Panc1 (cell line): ENCODE measurements around the gene SPECC1L.

Experiments used
- POLR2AphosphoS5 ChIP-seq: IDR thresholded peaks from 2 replicates; pipeline ENCODE4 v1.6.1; 2012; ENCODE audit warnings: mild to moderate bottlenecking, low read depth, low read length, moderate library complexity
- REST ChIP-seq, 2 experiments: IDR thresholded peaks; 2 replicates each; pipeline ENCODE4 v1.6.1; 2011 to 2012; ENCODE audit warnings: low read depth in 2 of 2, control low read depth in 1 of 2, low read length in 1 of 2, mild to moderate bottlenecking in 1 of 2, moderate library complexity in 1 of 2; ENCODE audit not compliant: insufficient read depth in 1 of 2
- TF ChIP-seq, protein P1 (sequence below): fragments of 450-650 bp; IDR thresholded peaks from 2 replicates; pipeline ENCODE4 v1.5.1; 2017; ENCODE audit warnings: mild to moderate bottlenecking

DNA sequence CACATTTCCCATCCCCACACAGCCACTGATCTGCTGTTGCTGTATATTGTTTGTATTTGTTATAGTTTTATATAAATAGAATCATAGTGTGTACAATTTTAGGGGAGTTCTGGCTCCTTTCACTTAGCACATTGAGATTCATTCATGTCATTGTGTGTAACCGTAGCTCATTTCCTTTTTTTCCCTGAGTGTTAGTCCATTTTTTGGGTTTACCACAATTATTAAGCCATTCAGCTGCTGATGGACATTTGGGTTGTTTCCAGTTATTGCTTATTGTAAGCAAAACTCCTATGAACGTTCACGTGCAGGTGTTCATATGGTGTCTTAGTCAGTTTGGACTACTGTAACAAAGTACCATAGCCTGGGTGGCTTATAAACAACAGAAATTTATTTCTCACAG is 123.2 kb downstream of the SPECC1L start:
- no peak for TF ChIP-seq REST (IDR thresholded peaks at IDR 0.05; ENCODE audit: insufficient read depth in 1 of 2, low read depth in 2 of 2, low read length in 1 of 2)
- TF ChIP-seq, protein P1, sequence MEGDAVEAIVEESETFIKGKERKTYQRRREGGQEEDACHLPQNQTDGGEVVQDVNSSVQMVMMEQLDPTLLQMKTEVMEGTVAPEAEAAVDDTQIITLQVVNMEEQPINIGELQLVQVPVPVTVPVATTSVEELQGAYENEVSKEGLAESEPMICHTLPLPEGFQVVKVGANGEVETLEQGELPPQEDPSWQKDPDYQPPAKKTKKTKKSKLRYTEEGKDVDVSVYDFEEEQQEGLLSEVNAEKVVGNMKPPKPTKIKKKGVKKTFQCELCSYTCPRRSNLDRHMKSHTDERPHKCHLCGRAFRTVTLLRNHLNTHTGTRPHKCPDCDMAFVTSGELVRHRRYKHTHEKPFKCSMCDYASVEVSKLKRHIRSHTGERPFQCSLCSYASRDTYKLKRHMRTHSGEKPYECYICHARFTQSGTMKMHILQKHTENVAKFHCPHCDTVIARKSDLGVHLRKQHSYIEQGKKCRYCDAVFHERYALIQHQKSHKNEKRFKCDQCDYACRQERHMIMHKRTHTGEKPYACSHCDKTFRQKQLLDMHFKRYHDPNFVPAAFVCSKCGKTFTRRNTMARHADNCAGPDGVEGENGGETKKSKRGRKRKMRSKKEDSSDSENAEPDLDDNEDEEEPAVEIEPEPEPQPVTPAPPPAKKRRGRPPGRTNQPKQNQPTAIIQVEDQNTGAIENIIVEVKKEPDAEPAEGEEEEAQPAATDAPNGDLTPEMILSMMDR, result no peak
- TF ChIP-seq POLR2AphosphoS5, result no peak
